Cardiac muscle cell (in vitro differentiated cells and primary cell): ENCODE measurements around the gene PRPF4. TPM values are rescaled to one million over a fixed set of nuclear protein-coding genes. Genes with fewer than 3 reads are reported as not detected.

Experiments used
- DNase-seq, 2 donors: peaks; one replicate each; pipeline versions ENCODE4 v3.0.0 to v3.0.0-alpha.2; 2010 to 2017; ENCODE audit warnings: low read depth in 1 of 2, low spot score in 1 of 2
- H3K27ac ChIP-seq: fragments of 200-600 bp; sonication (generic); 2 replicates; pipeline ENCODE4 v1.5.1; 2016
- H3K27me3 ChIP-seq: fragments of 200-600 bp; sonication (generic); 2 replicates; pipeline ENCODE4 v1.6.0; 2016; ENCODE audit warnings: control low read depth
- H3K36me3 ChIP-seq: fragments of 200-600 bp; sonication (generic); 2 replicates; pipeline ENCODE4 v1.5.1; 2016; ENCODE audit warnings: control low read depth
- H3K4me1 ChIP-seq: fragments of 200-600 bp; sonication (generic); 2 replicates; pipeline ENCODE4 v1.8.1; 2017; ENCODE audit warnings: low read depth, mild to moderate bottlenecking, mixed run types
- H3K4me3 ChIP-seq: fragments of 200-600 bp; sonication (generic); 2 replicates; pipeline ENCODE4 v1.5.1; 2016; ENCODE audit warnings: mild to moderate bottlenecking
- H3K9me3 ChIP-seq: fragments of 200-600 bp; sonication (generic); 2 replicates; pipeline ENCODE4 v1.5.1; 2017; ENCODE audit warnings: low read depth, mild to moderate bottlenecking, control low read depth
- CTCF ChIP-seq: IDR thresholded peaks from 2 replicates; pipeline ENCODE4 v1.5.1; 2012; ENCODE audit warnings: low read depth, mild to moderate bottlenecking, low read length
- polyA plus RNA-seq: library from polyadenylated mRNA; unstranded; fragments of >200 nt; fragmentation: Nextera tagmentation; extraction: Ambion mirVana; gene quantifications from 2 replicates; pipeline ENCODE4 v1.2.1, GENCODE V29; 2016
- total RNA-seq: library from RNA; depleted of rRNA; stranded (reverse); fragments of >200 nt; gene quantifications from 2 replicates; pipeline ENCODE4 v1.2.3, GENCODE V29; 2016

PRPF4 gene
- total and polyA plus RNA-seq, 2 experiments from 2014 or later, result 20.6 to 30.6 TPM

GRCh38 chr9:113326230-113326629, 50.8 kb downstream of the PRPF4 start:
- DNase-seq, result no peak
- no peak overlapping the region for H3K4me3 ChIP-seq
- no peaks in the 10 kb centered on the region for H3K36me3 ChIP-seq
- no peaks in the 10 kb centered on the region for H3K4me1 ChIP-seq
- H3K9me3 ChIP-seq, result no peaks in the 10 kb centered on the region
- no peaks in the 10 kb centered on the region for H3K27me3 ChIP-seq
- H3K27ac ChIP-seq, result no peak overlapping the region
- TF ChIP-seq CTCF, result no peak

DNA sequence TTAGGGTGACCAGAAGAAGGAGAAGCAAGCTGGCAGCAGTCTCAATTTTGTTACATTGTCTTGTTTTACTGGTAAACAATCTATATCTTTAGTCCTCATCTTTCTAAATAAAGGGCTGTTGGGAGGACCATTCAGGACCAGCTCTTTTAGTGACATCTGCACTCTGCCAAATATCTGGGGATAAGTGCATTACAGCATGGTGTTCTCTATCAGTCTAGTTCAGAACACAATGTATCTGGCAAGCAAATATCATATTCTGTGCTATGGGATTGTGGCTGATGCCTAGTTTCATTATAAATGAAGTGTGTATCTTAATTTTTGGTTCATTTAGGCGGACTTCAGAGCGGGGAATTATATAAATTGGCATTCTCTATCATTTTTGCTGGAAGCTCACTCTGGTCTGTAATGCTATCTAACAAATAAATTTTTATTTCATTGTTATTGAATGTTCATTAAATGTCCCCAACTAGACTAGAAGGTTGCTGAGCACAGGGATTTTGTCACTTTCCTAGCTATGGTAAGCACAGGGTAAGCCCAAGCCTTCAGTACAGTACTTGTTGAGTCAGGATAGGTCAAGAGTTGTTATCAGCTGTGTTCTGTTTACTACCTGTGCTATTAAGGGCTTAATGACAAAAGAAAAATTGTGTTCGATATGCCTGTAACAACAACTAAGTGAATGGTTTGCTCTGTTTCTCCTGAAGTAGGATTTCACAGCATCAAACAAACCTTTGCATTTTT, 52.8 kb downstream of the PRPF4 start:
- Histone ChIP-seq H3K27me3 (no peaks in the 10 kb centered on the region), H3K4me3 (no peak overlapping the region), H3K36me3 (no peaks in the 10 kb centered on the region), H3K27ac (no peak overlapping the region), H3K4me1 (no peaks in the 10 kb centered on the region), H3K9me3 (no peaks in the 10 kb centered on the region)
- DNase-seq, result no peak
- no peak for TF ChIP-seq CTCF

GRCh38 chr9:113331780-113332179, 56.3 kb downstream of the PRPF4 start:
- TF ChIP-seq CTCF, result no peak
- no peak for DNase-seq
- H3K36me3 ChIP-seq, result no peaks in the 10 kb centered on the region

DNA sequence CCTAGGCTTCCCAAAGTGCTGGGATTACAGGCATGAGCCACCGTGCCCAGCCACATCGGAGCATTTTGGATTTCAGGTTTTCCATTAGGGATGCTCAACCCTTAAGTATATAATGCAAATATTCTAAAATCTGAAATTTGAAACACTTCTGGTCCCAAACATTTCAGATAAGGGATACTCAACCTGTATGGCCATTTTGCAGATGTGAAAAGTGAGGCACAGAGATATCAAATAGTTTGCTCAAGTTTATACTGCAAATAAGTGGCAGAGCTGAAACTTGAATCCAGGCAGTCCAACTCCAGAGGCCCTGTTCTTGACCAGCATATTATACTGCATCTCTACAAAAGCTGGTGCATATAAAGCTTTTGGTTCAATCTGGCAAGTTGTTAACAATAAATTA, 62.3 kb downstream of the PRPF4 start:
- Histone ChIP-seq H3K9me3 (no peaks in the 10 kb centered on the region), H3K36me3 (no peaks in the 10 kb centered on the region), H3K4me3 (no peak overlapping the region), H3K27me3 (no peaks in the 10 kb centered on the region), H3K4me1 (no peaks in the 10 kb centered on the region), H3K27ac (no peak overlapping the region)
- no peak for DNase-seq
- no peak for TF ChIP-seq CTCF

More at GRCh38 chr9:113331780-113332179, 56.3 kb downstream of the PRPF4 start:
- Histone ChIP-seq H3K4me3 (no peak overlapping the region), H3K27me3 (no peaks in the 10 kb centered on the region), H3K4me1 (no peaks in the 10 kb centered on the region), H3K9me3 (no peaks in the 10 kb centered on the region), H3K27ac (no peak overlapping the region)

DNA sequence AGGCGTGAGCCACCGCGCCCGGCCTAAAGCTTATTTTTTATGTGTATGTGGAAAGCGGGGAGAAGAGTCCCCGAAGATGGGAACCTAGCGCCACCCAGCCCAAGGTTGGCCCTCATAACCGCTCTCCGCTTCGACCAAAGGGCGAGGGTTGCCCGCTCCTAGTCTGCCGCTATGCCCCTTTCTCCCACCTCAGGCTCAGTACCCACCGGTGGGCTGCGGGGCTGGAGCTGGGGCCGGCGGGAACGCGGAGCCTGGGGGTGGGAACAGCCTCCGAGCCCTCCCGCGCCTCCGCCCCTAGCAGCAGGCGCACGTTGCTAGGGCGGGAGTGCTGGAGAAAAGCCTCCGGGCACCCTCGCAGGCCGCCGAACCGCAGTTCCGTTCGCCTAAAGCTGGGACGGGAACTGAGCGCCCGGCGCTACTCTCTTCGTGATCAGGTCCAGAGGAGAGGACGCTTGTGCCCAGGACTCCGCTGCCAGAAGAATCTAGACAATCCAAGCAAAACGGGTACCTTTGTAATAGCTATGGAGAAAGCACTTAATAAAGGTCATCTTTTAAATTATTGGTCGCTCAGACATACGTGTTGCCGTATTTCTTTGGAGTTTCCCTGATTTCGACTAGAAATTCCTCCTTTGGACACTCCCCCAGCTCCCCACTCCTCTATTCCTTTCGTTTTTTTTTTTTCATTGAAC, 64.7 kb downstream of the PRPF4 start, which contains the start of gene WDR31:
TSS of gene WDR31 (minus strand) at position 265 of the 689 bp plus-strand sequence. CDS start 8,253 bp downstream, outside the sequence.
- Histone ChIP-seq H3K27me3 (no peaks in the 10 kb centered on the region), H3K36me3 (no peaks in the 10 kb centered on the region), H3K27ac (peak within 1 kb of the TSS; percentile 85), H3K4me1 (peaks cover 9% of the 10 kb centered on the region), H3K9me3 (no peaks in the 10 kb centered on the region), H3K4me3 (peak within 1 kb of the TSS; percentile 62)
- no peak for TF ChIP-seq CTCF
- peak; percentile 93 to 95 for DNase-seq
